A549 (cell line): ENCODE data around the gene MEI4.

Experiments used
- CEBPB ChIP-seq, 2 experiments: fragments of >200 bp in 1 of 2; sonication (Bioruptor Twin) in 1 of 2; formaldehyde crosslinking in 1 of 2; IDR thresholded peaks; 2 replicates each; pipeline ENCODE4 v1.6.1; 2012 to 2016
- MYC ChIP-seq: IDR thresholded peaks from 2 replicates; pipeline ENCODE4 v1.6.1; 2012; ENCODE audit warnings: mild to moderate bottlenecking, inconsistent platforms, low read length, improper control_type of control experiment, borderline replicate concordance
- POLR2A ChIP-seq: IDR thresholded peaks from 2 replicates; pipeline ENCODE4 v1.6.1; 2012; ENCODE audit warnings: mild to moderate bottlenecking, low read length
- RFX5 ChIP-seq: fragments of 450-650 bp; IDR thresholded peaks from 2 replicates; pipeline ENCODE4 v1.7.1; 2014; ENCODE audit warnings: antibody characterized with exemption, mild to moderate bottlenecking, moderate library complexity

DNA sequence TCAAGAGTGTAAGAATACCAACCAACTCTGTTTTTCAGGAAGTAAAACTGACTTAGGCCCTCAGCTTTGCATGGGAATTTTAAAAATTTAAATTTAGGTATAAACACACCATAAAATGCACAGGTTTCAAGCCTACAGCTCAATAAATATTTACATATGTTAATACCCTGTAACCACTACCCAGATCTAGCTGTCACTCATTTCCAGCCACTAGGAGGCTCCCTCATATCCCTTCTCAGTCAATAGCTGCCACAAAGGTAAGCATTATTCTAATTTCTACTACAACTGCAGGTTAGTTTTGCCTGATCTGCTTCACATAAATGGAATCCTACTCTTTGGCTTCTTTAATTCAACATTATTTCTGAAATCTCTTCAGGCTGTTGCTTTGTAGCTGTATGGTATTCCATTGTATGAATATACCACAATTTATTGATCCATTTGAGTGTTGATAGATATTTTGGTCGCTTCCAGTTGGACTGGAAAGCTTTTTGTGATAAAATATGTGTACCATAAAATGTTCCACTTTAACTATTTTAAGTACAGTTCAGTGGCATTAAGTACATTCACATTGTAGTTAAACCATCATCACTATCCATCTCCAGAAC, 32.5 kb upstream of the MEI4 start:
- TF ChIP-seq MYC (no peak), POLR2A (no peak), CEBPB (IDR thresholded peaks at IDR 0.05) (no peak), RFX5 (no peak)
